GM21619 (cell line): ENCODE measurements around the gene ADARB1.

Source experiments
- ATAC-seq: cut with Tn5 transposase; IDR thresholded peaks from one replicate; pipeline ENCODE4 v1.9.1; 2021; ENCODE audit not compliant: unreplicated experiment

ADARB1 gene

GRCh38 chr21:45037986-45038385, 36.4 kb upstream of the ADARB1 start:
- no peak for ATAC-seq

GRCh38 chr21:45039317-45040156, 34.8 kb upstream of the ADARB1 start:
- no peak for ATAC-seq

DNA sequence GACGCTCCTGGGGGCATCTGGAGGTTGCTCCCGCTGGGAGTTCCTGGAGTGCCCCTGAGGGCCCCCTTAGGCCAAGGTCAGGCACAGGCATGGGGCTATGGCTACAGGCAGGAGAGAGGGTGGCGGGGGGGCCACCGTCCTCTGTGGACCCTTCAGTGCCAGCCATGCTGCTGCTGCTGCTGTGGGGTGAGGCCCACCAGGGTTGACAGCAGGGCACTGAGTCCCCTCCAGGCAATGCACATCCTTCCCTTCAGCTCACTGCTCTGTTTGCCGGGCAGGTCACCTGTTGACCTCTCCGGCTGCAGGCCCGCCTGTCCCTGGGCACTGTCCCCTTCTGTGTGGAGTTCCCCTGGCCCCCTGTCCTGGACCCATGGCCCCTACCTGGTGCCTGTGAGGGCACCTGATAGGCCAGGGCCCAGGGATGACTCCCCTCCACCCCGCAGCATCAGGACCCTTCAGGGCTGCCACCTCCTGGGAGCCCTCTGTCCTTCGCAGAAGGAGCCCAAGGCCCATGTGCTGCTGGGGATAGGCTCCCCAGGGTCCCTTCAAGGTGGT, 34.1 kb upstream of the ADARB1 start:
- ATAC-seq: no peak

GRCh38 chr21:45040739-45041138, 33.6 kb upstream of the ADARB1 start:
- no peak for ATAC-seq

DNA sequence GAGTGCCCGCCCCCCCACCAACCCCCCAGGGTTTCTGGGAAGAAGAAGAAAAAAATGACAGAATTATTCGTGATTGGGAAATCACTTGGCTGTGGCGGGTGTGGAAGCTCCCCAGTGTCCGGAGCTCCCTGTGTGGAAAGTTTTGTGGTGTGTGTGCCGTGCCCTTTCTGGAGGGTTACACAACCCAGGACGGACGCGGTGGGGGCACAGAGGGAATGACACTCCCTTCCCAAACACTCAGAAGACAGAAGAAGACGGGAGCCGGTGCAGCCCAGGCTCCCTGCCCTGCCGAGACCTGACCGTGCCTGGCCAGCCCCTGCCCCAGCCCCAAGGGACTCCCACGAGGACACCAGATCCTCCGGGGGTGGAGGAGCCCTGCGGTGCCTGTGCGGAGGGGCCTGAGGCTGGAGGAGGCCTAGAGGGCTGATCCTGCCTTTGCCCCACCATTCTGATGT, 33.0 kb upstream of the ADARB1 start:
- ATAC-seq: no peak

GRCh38 chr21:45041984-45042663, 32.3 kb upstream of the ADARB1 start:
- ATAC-seq: no peak

- no peak for ATAC-seq
These were observed 31.7 kb upstream of the ADARB1 start for GRCh38 chr21:45042664-45043161.

GRCh38 chr21:45043541-45044020, 30.8 kb upstream of the ADARB1 start:
- ATAC-seq: no peak

DNA sequence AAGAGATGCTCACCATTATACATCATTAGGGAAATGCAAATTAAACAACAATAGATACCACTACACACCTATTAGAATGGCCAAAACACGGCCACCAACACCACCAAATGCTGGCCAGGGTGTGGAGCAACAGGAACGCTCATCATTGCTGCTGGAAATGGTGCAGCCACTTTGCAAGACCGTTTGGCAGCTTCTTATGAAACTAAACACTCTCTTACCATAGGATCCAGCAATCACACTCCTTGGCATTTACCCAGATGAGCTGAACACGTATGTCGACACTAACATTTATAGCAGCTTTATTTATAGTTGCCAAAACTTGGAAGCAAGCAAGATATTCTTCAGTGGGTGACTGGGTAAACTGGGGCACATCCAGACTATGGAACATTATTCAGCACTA, 28.9 kb upstream of the ADARB1 start:
- ATAC-seq: no peak

GRCh38 chr21:45047257-45047656, 27.1 kb upstream of the ADARB1 start:
- ATAC-seq: no peak

DNA sequence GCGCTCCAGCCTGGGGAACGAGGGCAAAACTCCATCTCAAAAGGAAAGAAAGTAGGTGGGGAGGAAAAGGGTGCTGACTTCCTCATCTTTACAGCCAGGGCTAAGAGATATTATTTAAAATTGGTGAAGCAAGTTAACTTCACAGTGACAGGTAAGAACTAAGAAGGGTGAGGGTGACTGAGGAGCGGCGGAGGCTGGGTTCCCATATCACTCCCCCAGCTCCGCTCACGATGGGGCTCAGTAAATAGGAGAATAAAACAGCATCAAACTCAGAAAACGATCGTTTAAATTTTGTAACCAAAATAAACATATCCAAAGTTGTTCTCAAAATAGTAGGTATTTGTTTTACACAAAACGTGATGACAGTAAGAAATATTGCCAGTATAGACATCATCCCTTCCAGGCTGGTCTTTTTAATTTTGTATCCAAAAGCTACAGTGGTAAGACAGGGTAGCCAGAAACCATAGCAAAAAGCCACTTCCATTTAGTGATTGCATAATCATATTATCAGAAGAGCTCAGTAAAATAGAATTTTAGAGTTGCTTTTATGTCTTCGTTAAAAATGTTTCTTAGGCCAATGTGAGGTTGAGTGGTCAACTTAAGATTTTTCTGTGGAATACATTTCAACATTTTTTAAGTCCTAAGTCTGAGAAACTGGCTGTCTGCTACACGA, 26.2 kb upstream of the ADARB1 start:
- ATAC-seq: no peak

DNA sequence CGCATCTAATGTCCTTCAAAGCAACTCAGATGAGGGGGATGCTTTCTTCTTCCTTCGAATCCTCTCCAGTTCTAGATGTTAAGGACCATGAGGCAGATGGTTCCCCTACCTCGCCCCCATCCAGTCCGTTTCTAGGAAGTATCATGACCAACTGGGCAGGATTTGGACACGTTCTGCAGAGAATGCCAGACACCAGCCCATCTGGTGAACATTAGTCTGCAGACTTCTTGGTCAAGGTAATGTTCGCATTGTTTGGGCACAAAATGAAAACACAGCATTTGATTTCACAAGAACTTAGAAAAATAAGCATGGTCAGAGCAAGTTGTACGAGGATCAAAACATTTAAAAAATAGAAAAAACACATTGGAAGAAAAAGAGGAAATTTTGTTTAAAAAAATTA, 25.4 kb upstream of the ADARB1 start:
- no peak for ATAC-seq

- no peak for ATAC-seq
These were observed 24.6 kb upstream of the ADARB1 start for GRCh38 chr21:45049714-45050344.

- no peak for ATAC-seq
These were observed 24.0 kb upstream of the ADARB1 start for GRCh38 chr21:45050345-45050796.

GRCh38 chr21:45050797-45051489, 23.4 kb upstream of the ADARB1 start:
- no peak for ATAC-seq

DNA sequence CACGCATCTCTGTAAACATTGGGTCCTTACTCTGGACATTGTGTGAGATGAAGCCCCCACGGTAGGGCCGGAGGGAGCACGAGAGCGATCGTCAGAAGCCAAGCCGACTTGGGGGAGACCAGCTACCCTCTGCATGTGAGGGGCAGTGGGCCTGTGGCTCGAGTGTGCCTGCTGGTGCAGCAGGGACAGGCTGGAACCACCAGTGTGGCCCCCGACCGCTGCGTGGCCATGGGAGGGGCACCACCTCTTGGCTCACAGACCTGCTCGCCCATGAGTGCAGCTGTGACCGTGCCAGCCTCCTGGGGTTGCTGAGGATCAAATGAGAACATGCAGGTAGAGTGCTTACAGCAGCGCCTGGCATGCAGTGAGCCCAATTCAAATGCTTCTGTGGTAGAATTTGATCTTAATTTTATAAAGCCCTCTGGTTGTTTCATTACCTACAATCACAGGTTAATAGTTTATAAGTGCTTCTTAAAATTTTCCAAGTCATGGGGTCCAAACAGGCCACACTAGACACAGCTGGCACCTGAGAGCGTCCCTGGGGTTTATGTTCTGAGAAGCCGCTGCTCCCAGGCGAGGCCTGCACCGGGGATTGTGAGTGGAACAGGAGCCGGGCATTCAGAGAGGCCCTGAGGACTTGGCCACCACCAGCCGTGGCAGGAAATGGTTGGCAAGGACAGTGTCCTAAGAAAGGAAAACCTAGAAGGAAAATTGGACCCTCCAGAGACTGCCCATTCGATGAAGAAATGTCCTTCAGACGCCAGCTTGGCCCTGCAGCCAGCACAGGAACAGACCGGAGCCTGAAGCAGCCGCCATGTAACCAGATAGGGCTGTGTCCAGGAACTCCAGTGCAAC, 22.6 kb upstream of the ADARB1 start:
- no peak for ATAC-seq

DNA sequence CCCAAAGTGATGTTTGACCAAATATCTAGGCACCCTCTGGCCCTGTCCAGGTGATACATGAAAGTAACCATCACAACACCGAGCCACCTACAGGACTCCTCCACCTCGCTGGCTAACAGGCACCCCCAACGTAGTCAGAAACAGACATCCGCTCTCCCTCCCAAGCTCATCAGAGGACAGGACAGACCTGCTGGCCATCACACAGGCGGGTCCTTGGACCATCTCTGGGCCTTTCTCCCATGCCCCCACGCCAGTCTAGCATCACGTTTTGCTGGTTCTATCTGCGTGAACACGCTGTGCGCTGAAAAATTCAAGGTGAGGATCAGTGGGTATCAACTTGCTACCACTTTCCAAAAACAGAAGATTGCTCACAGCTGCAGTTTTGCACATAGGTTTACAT, 21.4 kb upstream of the ADARB1 start:
- no peak for ATAC-seq

DNA sequence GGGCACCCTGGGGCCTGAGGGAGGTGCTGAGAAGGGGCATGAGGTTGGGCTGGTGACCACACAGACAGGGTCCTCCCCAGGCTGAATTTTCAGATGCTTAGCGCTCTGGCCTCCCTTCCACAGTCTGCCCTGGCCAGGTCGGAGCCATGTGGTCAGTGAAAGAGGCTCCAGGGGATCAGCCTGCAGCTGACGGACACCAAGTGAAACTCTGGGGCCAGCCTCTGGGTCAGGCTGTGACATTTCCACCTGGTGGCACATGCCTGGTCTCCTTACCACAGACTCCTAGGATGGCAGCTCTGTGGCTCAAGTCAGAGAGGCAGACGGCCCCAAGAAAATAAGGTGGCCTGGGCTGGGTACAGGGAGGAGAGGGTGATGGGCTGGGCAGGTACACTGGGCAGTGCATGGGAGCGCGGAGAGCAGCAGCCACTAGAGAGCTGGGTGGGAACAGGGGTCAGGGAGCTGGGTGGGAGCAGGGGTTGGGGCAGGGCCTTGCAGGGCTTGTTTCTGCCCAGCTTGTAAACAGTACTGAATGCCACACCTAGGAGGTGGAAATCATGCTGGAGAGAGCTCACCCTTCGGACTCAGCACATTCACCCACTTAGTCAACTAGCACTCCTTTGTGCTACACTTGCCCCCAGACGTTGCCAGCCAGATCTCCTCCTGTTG, 20.7 kb upstream of the ADARB1 start:
- no peak for ATAC-seq
